ENCODE data around the gene BANF1.
"Not testable (repeated sequence)": the region's sequence is repeated elsewhere in the genome, so short reads cannot be mapped to it uniquely, and the experiment has no call there.

Gene BANF1

GRCh38 chr11:65978391-65979238 is 23.7 kb upstream of the BANF1 start:
- DNase-seq, result no peak

- DNase-seq, result no peak
Measured at GRCh38 chr11:65979261-65979759, 23.0 kb upstream of the BANF1 start.

GRCh38 chr11:65981101-65981740 is 21.1 kb upstream of the BANF1 start:
- DNase-seq, result no peak

- no peak for DNase-seq
Measured at GRCh38 chr11:65981972-65982823, 20.1 kb upstream of the BANF1 start.

- DNase-seq, result no peak
Measured at GRCh38 chr11:65982824-65983588, 19.3 kb upstream of the BANF1 start.

- DNase-seq, result no peak
Measured at GRCh38 chr11:65983589-65983987, 18.7 kb upstream of the BANF1 start.

GRCh38 chr11:65987336-65987735 is 15.0 kb upstream of the BANF1 start:
- DNase-seq, result no peak

- peak; percentile 92 for DNase-seq
Measured at GRCh38 chr11:65988791-65989592, 13.3 kb upstream of the BANF1 start.

GRCh38 chr11:65992056-65992455 is 10.2 kb upstream of the BANF1 start:
- DNase-seq, result no peak

- DNase-seq, result no peak
Measured at GRCh38 chr11:65997286-65997685, 5.0 kb upstream of the BANF1 start.

- no peak for DNase-seq
Measured at GRCh38 chr11:66002648-66003225, 434 bp downstream of the BANF1 start.

- DNase-seq, result no peak
Measured at GRCh38 chr11:66003291-66003690, 988 bp downstream of the BANF1 start.

GRCh38 chr11:66004186-66004585 is 1.9 kb downstream of the BANF1 start:
- DNase-seq, result no peak

GRCh38 chr11:66006134-66006890 is 4.0 kb downstream of the BANF1 start:
- no peak for DNase-seq

- no peak for DNase-seq
Measured at GRCh38 chr11:66006891-66007176, 4.5 kb downstream of the BANF1 start.

GRCh38 chr11:66007201-66007634 is 4.9 kb downstream of the BANF1 start:
- no peak for DNase-seq

- DNase-seq, result no peak
Measured at GRCh38 chr11:66008095-66008467, 5.8 kb downstream of the BANF1 start.

- no peak for DNase-seq
Measured at GRCh38 chr11:66008468-66009101, 6.3 kb downstream of the BANF1 start.

GRCh38 chr11:66010036-66010435 is 7.7 kb downstream of the BANF1 start:
- not testable (repeated sequence) for DNase-seq

GRCh38 chr11:66011239-66011784 is 9.0 kb downstream of the BANF1 start:
- DNase-seq, result no peak

Measured in NCI-H1105 treated with DMSO at 0.1 percent for 48 hours (cell line).